GM23338 (cell line): ENCODE results near the gene TECTA. TPM values are rescaled to one million over a fixed set of nuclear protein-coding genes. Genes with fewer than 3 reads are reported as not detected.
"Not testable (repeated sequence)": the region's sequence is repeated elsewhere in the genome, so short reads cannot be mapped to it uniquely, and the experiment has no call there.

Experiments
- ATAC-seq: fragments of 200-7000 bp; cut with Tn5 transposase; 3 replicates; pipeline ENCODE4 v1.9.1; 2020
- DNase-seq: peaks from one replicate; pipeline ENCODE4 v3.0.0-alpha.2; 2015; ENCODE audit warnings: low spot score
- H2AFZ ChIP-seq: fragments of 200-600 bp; sonication (generic); 2 replicates; pipeline ENCODE4 v1.8.0; 2016; ENCODE audit warnings: antibody characterized with exemption, mild to moderate bottlenecking, moderate library complexity
- H3F3A ChIP-seq: fragments of 200-600 bp; sonication (generic); replicated peaks from 2 replicates; pipeline ENCODE4 v1.8.0; 2017; ENCODE audit warnings: antibody characterized with exemption, mixed run types, low read depth
- H3K27ac ChIP-seq: fragments of 200-600 bp; sonication (generic); 2 replicates; pipeline ENCODE4 v1.6.1; 2016; ENCODE audit warnings: low read depth
- H3K27me3 ChIP-seq: fragments of 200-600 bp; sonication (generic); 2 replicates; pipeline ENCODE4 v1.8.0; 2016; ENCODE audit warnings: mild to moderate bottlenecking, mixed run types, moderate library complexity; ENCODE audit not compliant: insufficient read depth
- H3K36me3 ChIP-seq: fragments of 200-600 bp; sonication (generic); 2 replicates; pipeline ENCODE4 v1.8.0; 2016; ENCODE audit warnings: mild to moderate bottlenecking; ENCODE audit not compliant: insufficient read depth
- H3K4me1 ChIP-seq: fragments of 200-600 bp; sonication (generic); 2 replicates; pipeline ENCODE4 v1.8.0; 2016; ENCODE audit warnings: mild to moderate bottlenecking, moderate library complexity; ENCODE audit not compliant: insufficient read depth
- H3K4me2 ChIP-seq: fragments of 200-600 bp; sonication (generic); 2 replicates; pipeline ENCODE4 v1.7.1; 2017; ENCODE audit warnings: mixed run types
- H3K4me3 ChIP-seq: fragments of 200-600 bp; sonication (generic); 2 replicates; pipeline ENCODE4 v1.6.1; 2016; ENCODE audit warnings: mixed run types
- H3K79me2 ChIP-seq: fragments of 200-600 bp; sonication (generic); replicated peaks from 2 replicates; pipeline ENCODE4 v1.8.0; 2017; ENCODE audit warnings: mild to moderate bottlenecking; ENCODE audit not compliant: insufficient read depth
- H3K9me2 ChIP-seq: fragments of 200-600 bp; sonication (generic); 2 replicates; pipeline ENCODE4 v1.8.0; 2017; ENCODE audit not compliant: insufficient read depth
- H4K20me1 ChIP-seq: fragments of 200-600 bp; sonication (generic); replicated peaks from 2 replicates; pipeline ENCODE4 v1.8.0; 2017; ENCODE audit warnings: mild to moderate bottlenecking; ENCODE audit not compliant: insufficient read depth
- H3K27ac Mint-ChIP-seq: 2 replicates; pipeline ENCODE4 v1.8.0; 2020; ENCODE audit warnings: inconsistent platforms, mild to moderate bottlenecking, moderate library complexity, mixed read lengths
- H3K27me3 Mint-ChIP-seq: 3 replicates; pipeline ENCODE4 v1.8.0; 2022; ENCODE audit warnings: low read depth, mild to moderate bottlenecking, moderate library complexity, mixed read lengths, inconsistent platforms; ENCODE audit not compliant: insufficient read depth, poor library complexity
- H3K36me3 Mint-ChIP-seq: 3 replicates; pipeline ENCODE4 v1.8.0; 2021; ENCODE audit warnings: low read depth, mild to moderate bottlenecking, inconsistent platforms, moderate library complexity, mixed read lengths
- H3K4me1 Mint-ChIP-seq: 3 replicates; pipeline ENCODE4 v1.8.0; 2020; ENCODE audit warnings: mild to moderate bottlenecking, inconsistent platforms, mixed read lengths
- H3K4me3 Mint-ChIP-seq: 3 replicates; pipeline ENCODE4 v1.8.0; 2021; ENCODE audit warnings: moderate library complexity, mild to moderate bottlenecking, inconsistent platforms, mixed read lengths
- H3K9me3 Mint-ChIP-seq: 3 replicates; pipeline ENCODE4 v1.8.0; 2020; ENCODE audit warnings: moderate library complexity, mild to moderate bottlenecking, inconsistent platforms, mixed read lengths
- CREB1 ChIP-seq: fragments of 250-450 bp; sonication (Bioruptor Pico); IDR thresholded peaks from 2 replicates; pipeline ENCODE4 v1.5.0; 2020; ENCODE audit warnings: low read depth, mild to moderate bottlenecking, moderate library complexity
- STAT1 ChIP-seq: IDR thresholded peaks from one replicate; pipeline ENCODE4 v1.6.1; 2016; ENCODE audit warnings: antibody characterized with exemption; ENCODE audit not compliant: unreplicated experiment
- ZNF114 ChIP-seq: fragments of 250-450 bp; sonication (Bioruptor Pico); IDR thresholded peaks from 2 replicates; pipeline ENCODE4 v1.5.0; 2020; ENCODE audit warnings: mild to moderate bottlenecking, moderate library complexity
- polyA plus RNA-seq: library from polyadenylated mRNA; unstranded; fragments of >200 nt; fragmentation: Nextera tagmentation; extraction: Ambion mirVana; gene quantifications from 2 replicates; pipeline ENCODE4 v1.2.1, GENCODE V29; 2016
- total RNA-seq: library from RNA; depleted of rRNA; stranded (reverse); fragments of >200 nt; shearing (Covaris generic); gene quantifications from 2 replicates; pipeline ENCODE4 v1.2.3, GENCODE V29; 2014

TECTA gene
- total and polyA plus RNA-seq, 2 experiments from 2014 or later: 0.34 to 0.69 TPM

- H3K27me3 Mint-ChIP-seq: peaks cover 5% of the 10 kb centered on the region
- Histone ChIP-seq H2AFZ (no peak overlapping the region), H3K4me3 (no peak overlapping the region), H3K36me3 (no peaks in the 10 kb centered on the region), H3K4me1 (peaks cover 35% of the 10 kb centered on the region), H4K20me1 (no peaks in the 10 kb centered on the region), H3K9me2 (0 out of 2 replicates have a peak, but pooled peaks cover 4% of the 10 kb centered on the region), H3K79me2 (no peaks in the 10 kb centered on the region), H3K27me3 (no peaks in the 10 kb centered on the region), H3F3A (no peaks in the 10 kb centered on the region), H3K27ac (no peak overlapping the region), H3K4me2 (no peak overlapping the region)
- peaks cover 45% of the 10 kb centered on the region for H3K4me1 Mint-ChIP-seq
- no peaks in the 10 kb centered on the region for H3K9me3 Mint-ChIP-seq
- ATAC-seq: no peak
- H3K27ac Mint-ChIP-seq: no peak overlapping the region; the same call in none of the 2 replicates
- no peak overlapping the region for H3K4me3 Mint-ChIP-seq
- H3K36me3 Mint-ChIP-seq: no peaks in the 10 kb centered on the region; the same call in 2 of the 3 replicates
- DNase-seq: no peak
- TF ChIP-seq CREB1: no peak
Measured at GRCh38 chr11:121235057-121235456, 134.0 kb downstream of the TECTA start.

- Mint-ChIP-seq H3K36me3 (peaks cover 3% of the 10 kb centered on the region; the same call in 1 of the 3 replicates), H3K9me3 (no peaks in the 10 kb centered on the region), H3K4me3 (no peak overlapping the region; the same call in 2 of the 3 replicates), H3K27ac (peak overlapping the region; percentile 57; the same call in 1 of the 2 replicates), H3K4me1 (peaks cover 49% of the 10 kb centered on the region), H3K27me3 (peaks cover 5% of the 10 kb centered on the region)
- Histone ChIP-seq H3K4me1 (peaks cover 35% of the 10 kb centered on the region), H3K27me3 (no peaks in the 10 kb centered on the region), H4K20me1 (no peaks in the 10 kb centered on the region), H3K4me2 (peak overlapping the region; percentile 25; the same call in 1 of the 2 replicates), H3K27ac (no peak overlapping the region), H3F3A (no peaks in the 10 kb centered on the region), H3K79me2 (no peaks in the 10 kb centered on the region), H2AFZ (peak overlapping the region; percentile 79), H3K4me3 (no peak overlapping the region), H3K36me3 (no peaks in the 10 kb centered on the region), H3K9me2 (0 out of 2 replicates have a peak, but pooled peaks cover 4% of the 10 kb centered on the region)
- no peak for TF ChIP-seq STAT1
- 0 out of 2 replicates have a peak, but pooled peaks have one; percentile 8 for TF ChIP-seq ZNF114 (CRISPR knock-in tag)
- ATAC-seq: peak; percentile 51
- DNase-seq: peak; percentile 25
Measured at GRCh38 chr11:121236115-121237001, 135.3 kb downstream of the TECTA start.

GRCh38 chr11:121237247-121237646, 136.2 kb downstream of the TECTA start:
- H3K79me2 ChIP-seq, H3K27ac ChIP-seq, H3K27me3 Mint-ChIP-seq, ATAC-seq, H4K20me1 ChIP-seq, H3K36me3 ChIP-seq, H3K4me2 ChIP-seq, H3K9me2 ChIP-seq, H3K4me3 ChIP-seq, H3K27me3 ChIP-seq, H3K9me3 Mint-ChIP-seq, H3F3A ChIP-seq, H3K4me3 Mint-ChIP-seq, H2AFZ ChIP-seq, H3K36me3 Mint-ChIP-seq, H3K27ac Mint-ChIP-seq, DNase-seq: not testable (repeated sequence)
- H3K4me1 ChIP-seq: peaks cover 38% of the 10 kb centered on the region
- peaks cover 53% of the 10 kb centered on the region for H3K4me1 Mint-ChIP-seq
